HepG2 (cell line): ENCODE measurements around the gene SMURF2. TPM values are rescaled to one million over a fixed set of nuclear protein-coding genes. Genes with fewer than 3 reads are reported as not detected.
A peak's percentile ranks its signal among the peaks of the same experiment; 100 is the strongest.

Experiments
- AKNA ChIP-seq: sonication (generic); formaldehyde crosslinking; IDR thresholded peaks from 2 replicates; pipeline ENCODE4 v1.4.0; 2020; ENCODE audit warnings: missing genetic modification reagents, borderline replicate concordance
- FIP1L1 ChIP-seq: fragments of 200-400 bp; formaldehyde crosslinking; IDR thresholded peaks from 2 replicates; pipeline ENCODE4 v1.6.1; 2018; ENCODE audit warnings: low read depth, mild to moderate bottlenecking, low read length, moderate library complexity, borderline replicate concordance; ENCODE audit not compliant: insufficient read depth
- IRX3 ChIP-seq: sonication (generic); formaldehyde crosslinking; IDR thresholded peaks from 2 replicates; pipeline ENCODE4 v1.8.1; 2023; ENCODE audit warnings: mild to moderate bottlenecking, low read depth, missing genetic modification reagents, borderline replicate concordance
- MIER2 ChIP-seq: IDR thresholded peaks from 2 replicates; pipeline ENCODE4 v1.6.1; 2016; ENCODE audit warnings: missing biosample characterization, missing genetic modification reagents
- NFYC ChIP-seq: IDR thresholded peaks from 2 replicates; pipeline ENCODE4 v1.6.1; 2016; ENCODE audit warnings: missing genetic modification reagents, missing compliant biosample characterization
- ZBTB40 ChIP-seq, 2 experiments: fragments of 450-650 bp in 1 of 2; sonication (generic) in 1 of 2; formaldehyde crosslinking in 1 of 2; IDR thresholded peaks; 2 replicates each; pipeline versions ENCODE4 v1.6.1 to v1.8.0; 2016 to 2022; ENCODE audit warnings: antibody characterized with exemption in 1 of 2, mild to moderate bottlenecking in 1 of 2, missing genetic modification reagents in 1 of 2
- ZNF143 ChIP-seq: sonication (generic); formaldehyde crosslinking; IDR thresholded peaks from 2 replicates; pipeline ENCODE4 v1.4.0; 2020; ENCODE audit warnings: missing genetic modification reagents
- ZNF205 ChIP-seq: IDR thresholded peaks from 2 replicates; pipeline ENCODE4 v1.6.1; 2018; ENCODE audit warnings: missing biosample characterization, missing genetic modification reagents
- ZNF446 ChIP-seq: sonication (generic); formaldehyde crosslinking; IDR thresholded peaks from 2 replicates; pipeline ENCODE4 v1.5.0; 2020; ENCODE audit warnings: mild to moderate bottlenecking, missing genetic modification reagents
- polyA plus RNA-seq, 8 experiments: library from polyadenylated mRNA; depleted of rRNA in 3 of 8; stranded (reverse) in 7 of 8; unstranded in 1 of 8; fragments of >200 nt; fragmentation: Illumina TruSeq in 4 of 8; extraction: Trizol in 4 of 8; gene quantifications; 2 replicates each; pipeline versions ENCODE4 v1.2.1 to v1.2.3, GENCODE V29; 2011 to 2016; ENCODE audit warnings: low read depth in 4 of 8, missing spikeins in 1 of 8, mixed read lengths in 1 of 8; ENCODE audit not compliant: insufficient read depth in 1 of 8
- total RNA-seq, 5 experiments: library from RNA; depleted of rRNA; stranded (reverse); fragments of >200 nt; fragmentation: Illumina TruSeq; extraction: Trizol; gene quantifications; 2 replicates each; pipeline ENCODE4 v1.2.3, GENCODE V29; 2016; ENCODE audit warnings: low read depth in 1 of 5
- TF ChIP-seq, protein P1 (sequence below): sonication (generic); formaldehyde crosslinking; IDR thresholded peaks from 2 replicates; pipeline ENCODE4 v1.8.0; 2022; ENCODE audit warnings: missing genetic modification reagents, low read depth, mild to moderate bottlenecking, borderline replicate concordance

The SMURF2 gene
- total and polyA plus RNA-seq, 2 of the 13 experiments (the other 11 are each of a cell fraction or from before 2014, with no cell fraction given): 14.9 to 24.3 TPM

DNA sequence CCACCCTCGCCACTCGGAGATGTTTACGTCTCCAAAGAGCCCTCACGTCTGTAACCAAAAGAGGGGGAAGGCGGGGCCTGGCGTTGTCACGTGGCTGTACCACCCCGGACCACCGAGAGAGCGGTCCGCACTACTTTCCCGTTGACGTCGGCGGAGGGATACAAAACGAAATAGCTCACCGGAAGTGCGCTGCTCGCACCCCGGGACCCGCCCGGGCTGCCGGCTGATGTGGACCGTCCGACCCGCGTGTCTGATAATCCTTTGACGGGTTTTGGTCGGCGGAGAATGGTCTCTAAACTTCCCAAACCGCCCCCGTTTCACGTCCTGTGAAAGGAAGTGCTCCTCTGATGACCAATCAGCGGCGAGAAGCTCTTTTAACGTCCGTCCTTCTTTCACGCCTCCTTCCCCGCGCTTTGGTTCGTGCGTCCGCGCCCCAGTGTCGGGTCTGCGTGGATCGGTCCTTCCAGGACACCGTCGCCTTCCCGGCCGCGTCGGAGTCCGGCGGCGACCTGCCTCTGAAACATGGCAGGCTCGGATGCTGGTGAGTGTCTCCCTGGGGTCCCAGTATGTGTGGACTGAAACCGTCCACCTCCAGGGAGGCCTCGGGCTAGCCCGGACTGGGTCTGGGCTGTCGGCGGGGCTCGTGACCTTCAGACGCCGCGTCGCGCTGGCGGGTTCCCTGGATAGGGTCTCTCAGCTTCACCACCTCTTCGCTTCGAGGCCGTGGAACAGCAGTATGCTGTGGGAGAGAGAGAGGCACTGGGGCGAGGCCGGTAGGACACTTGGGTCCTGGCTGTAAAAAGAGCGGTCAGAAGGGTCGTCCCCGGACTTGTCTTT, 155.3 kb downstream of the SMURF2 start, which contains the start of gene CEP95 (continued):
- TF ChIP-seq ZBTB40 (IDR thresholded peaks at IDR 0.05): peak; percentile 50
- TF ChIP-seq ZBTB40 (CRISPR knock-in tag; IDR thresholded peaks at IDR 0.05): peak; percentile 79
- TF ChIP-seq, protein P1, sequence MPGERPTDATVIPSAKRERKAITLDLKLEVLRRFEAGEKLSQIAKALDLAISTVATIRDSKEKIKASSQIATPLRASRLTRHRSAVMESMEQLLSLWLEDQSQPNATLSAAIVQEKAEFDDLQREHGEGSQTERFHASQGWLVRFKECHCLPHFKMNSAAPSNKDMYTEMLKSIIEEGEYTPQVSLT (CRISPR knock-in tag): no peak; the same call in 1 of the 2 replicates
- no peak for TF ChIP-seq IRX3 (CRISPR knock-in tag)
- TF ChIP-seq AKNA (CRISPR knock-in tag): peak; percentile 47; the same call in 1 of the 2 replicates
- peak; percentile 86 for TF ChIP-seq NFYC (CRISPR knock-in tag)
- TF ChIP-seq ZNF205 (CRISPR knock-in tag): peak; percentile 45; the same call in 1 of the 2 replicates
- TF ChIP-seq MIER2 (CRISPR knock-in tag): no peak
- TF ChIP-seq ZNF446 (CRISPR knock-in tag): peak; percentile 94
- TF ChIP-seq FIP1L1: peak; percentile 16; the same call in 1 of the 2 replicates
- TF ChIP-seq ZNF143 (CRISPR knock-in tag): peak; percentile 35; the same call in 1 of the 2 replicates
